ENCODE measurements around the gene TSPAN18. TPM values are rescaled to one million over a fixed set of nuclear protein-coding genes. Genes with fewer than 3 reads are reported as not detected.

TSPAN18 gene
- total RNA-seq, 1 donor from 2014 or later: 2.8 TPM

GRCh38 chr11:44776551-44777208 is 49.9 kb downstream of the TSPAN18 start:
- Mint-ChIP-seq H3K27me3 (no peaks in the 10 kb centered on the region), H3K4me3 (no peak overlapping the region), H3K27ac (no peak overlapping the region), H3K9me3 (no peaks in the 10 kb centered on the region), H3K4me1 (peaks cover 3% of the 10 kb centered on the region), H3K36me3 (ENCODE audit: low read depth) (no peaks in the 10 kb centered on the region)
- ChIA-PET CTCF (interaction anchor here (0.9 to 2.9 kb wide), 10 partner anchors 10 to 253 kb away, joined by 3 to 17 read pairs (median 4); no protein-coding TSS in a partner anchor), POLR2A (no interaction called here)
- no peak for TF ChIP-seq CTCF (IDR thresholded peaks at IDR 0.05)
- DNase-seq (no peak), ATAC-seq (ENCODE audit: low read depth) (no peak)
- intact Hi-C loops (cut with micrococcal nuclease): loop anchor here (10.0 kb wide), 1 partner anchor 138 kb away; no protein-coding TSS in a partner anchor

- Mint-ChIP-seq H3K27me3 (no peaks in the 10 kb centered on the region), H3K4me1 (peaks cover 3% of the 10 kb centered on the region), H3K9me3 (no peaks in the 10 kb centered on the region), H3K36me3 (ENCODE audit: low read depth) (no peaks in the 10 kb centered on the region), H3K27ac (no peak overlapping the region), H3K4me3 (no peak overlapping the region)
- ATAC-seq (ENCODE audit: low read depth) (no peak), DNase-seq (peak; percentile 4)
- no peak for TF ChIP-seq CTCF (IDR thresholded peaks at IDR 0.05)
- intact Hi-C loops (cut with micrococcal nuclease): loop anchor here (10.0 kb wide), 1 partner anchor 137 kb away; no protein-coding TSS in a partner anchor
- ChIA-PET CTCF (interaction anchor here (1.0 to 2.9 kb wide), 6 partner anchors 11 to 254 kb away, joined by 3 to 17 read pairs (median 8); no protein-coding TSS in a partner anchor), POLR2A (no interaction called here)
These were observed 50.7 kb downstream of the TSPAN18 start for GRCh38 chr11:44777209-44778194.

GRCh38 chr11:44778195-44779100 is 51.7 kb downstream of the TSPAN18 start:
- H3K9me3 Mint-ChIP-seq: no peaks in the 10 kb centered on the region
- H3K27me3 Mint-ChIP-seq: no peaks in the 10 kb centered on the region
- ATAC-seq (ENCODE audit: low read depth) (no peak), DNase-seq (no peak)
- no peak overlapping the region for H3K27ac Mint-ChIP-seq
- TF ChIP-seq CTCF (IDR thresholded peaks at IDR 0.05): no peak
- CTCF ChIA-PET: no interaction called here
- intact Hi-C loops (cut with micrococcal nuclease): loop anchor here (10.0 kb wide), 1 partner anchor 136 kb away; no protein-coding TSS in a partner anchor
- no peak overlapping the region for H3K4me3 Mint-ChIP-seq
- peaks cover 3% of the 10 kb centered on the region for H3K4me1 Mint-ChIP-seq
- POLR2A ChIA-PET: no interaction called here
- no peaks in the 10 kb centered on the region for H3K36me3 Mint-ChIP-seq (ENCODE audit: low read depth)

GRCh38 chr11:44779736-44780520 is 53.2 kb downstream of the TSPAN18 start:
- CTCF ChIA-PET: no interaction called here
- POLR2A ChIA-PET: interaction anchor here (0.6 kb wide), 1 partner anchor 81 kb away, joined by 3 read pairs; no protein-coding TSS in a partner anchor

More at GRCh38 chr11:44779736-44780520, 53.2 kb downstream of the TSPAN18 start:
- TF ChIP-seq CTCF (IDR thresholded peaks at IDR 0.05): no peak
- no peak for ATAC-seq (ENCODE audit: low read depth)
- Mint-ChIP-seq H3K4me1 (no peaks in the 10 kb centered on the region), H3K36me3 (ENCODE audit: low read depth) (no peaks in the 10 kb centered on the region), H3K9me3 (no peaks in the 10 kb centered on the region), H3K4me3 (no peak overlapping the region), H3K27me3 (no peaks in the 10 kb centered on the region), H3K27ac (no peak overlapping the region)
- DNase-seq: no peak
- intact Hi-C loops (cut with micrococcal nuclease): loop anchor here (10.0 kb wide), 1 partner anchor 135 kb away; no protein-coding TSS in a partner anchor
